Fibroblast of skin of scalp (primary cell): ENCODE results near the gene PADI1.

Source experiments
- DNase-seq: peaks from one replicate; pipeline ENCODE4 v3.0.0-alpha.2; 2013

PADI1 gene

DNA sequence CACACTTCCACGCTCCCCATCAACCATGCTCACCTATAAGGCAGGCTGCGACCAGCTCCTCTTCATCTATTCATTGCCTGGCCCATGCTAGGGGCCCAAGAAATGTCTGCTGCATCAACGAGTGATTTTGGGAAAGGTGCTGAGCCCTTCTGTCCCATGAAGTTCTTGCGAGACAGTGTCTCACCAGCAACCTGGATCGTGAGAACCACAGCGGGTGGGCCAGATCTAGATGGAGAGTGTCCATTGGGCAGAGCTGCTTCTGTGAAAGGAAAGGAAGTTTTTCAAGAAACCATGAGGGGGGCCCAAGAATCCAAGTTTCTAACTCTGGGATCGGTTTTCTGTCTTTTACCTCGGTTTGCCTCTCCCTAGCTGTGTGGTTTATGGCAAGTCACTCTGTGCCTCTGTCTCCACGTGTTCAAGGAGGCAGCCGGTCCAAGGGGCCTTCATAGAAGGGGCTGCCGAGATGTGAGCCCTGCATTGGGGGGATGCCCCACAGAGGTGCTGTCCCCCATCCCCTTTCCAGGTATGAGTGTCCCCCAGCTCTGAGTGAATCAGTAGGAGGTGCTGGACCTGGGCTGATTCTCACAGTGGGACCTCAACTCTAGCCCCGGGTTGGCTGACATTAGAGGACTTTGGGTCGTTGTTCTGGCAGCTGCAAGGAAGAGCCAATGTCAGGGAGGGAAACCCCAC lies 8.3 kb upstream of the PADI1 start:
- DNase-seq, result no peak

DNA sequence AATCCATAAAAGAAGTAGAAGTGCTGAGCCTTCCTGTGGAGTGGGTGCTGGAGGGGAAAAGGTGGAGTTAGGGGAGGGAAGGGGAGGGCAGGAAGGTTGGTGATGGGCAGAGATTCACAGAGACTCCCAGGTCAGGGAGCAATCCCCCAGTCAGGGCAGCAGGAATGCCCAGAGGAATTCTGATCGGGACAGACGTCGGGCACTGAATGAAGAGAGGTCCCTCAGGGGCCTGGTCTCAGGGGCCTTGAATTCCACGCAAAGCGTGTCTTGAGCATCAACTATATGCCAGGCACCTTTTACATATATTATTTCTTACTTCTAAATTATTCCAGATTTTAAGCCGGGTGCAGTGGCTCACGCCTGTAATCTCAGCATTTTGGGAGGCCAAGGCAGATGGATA lies 7.2 kb upstream of the PADI1 start:
- no peak for DNase-seq

DNA sequence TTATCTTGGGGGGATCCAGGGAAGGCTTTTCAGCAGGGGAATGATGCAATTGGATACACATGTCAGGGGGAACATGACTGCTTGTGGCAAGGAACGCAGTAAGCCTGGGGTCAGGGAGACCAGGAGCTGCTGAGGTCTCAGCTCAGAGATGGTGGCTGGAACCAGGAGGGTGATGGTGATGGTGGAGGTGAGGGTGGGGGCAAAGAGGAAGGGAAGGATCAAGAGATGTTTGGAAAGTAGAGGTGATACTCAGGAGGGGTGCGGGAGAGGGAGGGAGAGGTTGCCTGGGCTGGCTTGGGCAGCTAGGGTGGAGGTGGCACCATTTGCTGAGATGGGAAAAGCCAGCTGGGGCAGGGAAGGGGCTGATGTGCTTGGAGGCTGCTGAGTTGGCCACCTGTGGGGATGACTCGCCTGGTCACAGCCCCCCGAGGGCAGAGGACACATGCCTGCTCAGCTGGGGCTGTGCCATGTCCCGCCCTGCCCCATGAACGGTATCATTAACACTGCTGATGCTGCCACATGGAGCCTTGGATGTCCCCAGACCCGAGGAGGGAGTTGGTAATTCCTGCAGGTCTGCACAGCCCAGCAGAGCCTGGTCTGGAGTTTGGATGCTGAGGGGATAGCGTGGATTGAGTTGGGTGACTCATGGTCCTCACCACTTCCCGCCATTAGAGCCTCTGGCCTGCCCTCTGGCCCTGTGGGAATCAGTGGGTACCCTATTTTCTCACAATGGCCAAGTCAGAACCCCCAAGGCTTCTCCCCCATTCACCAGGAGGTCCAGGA lies 6.3 kb upstream of the PADI1 start:
- DNase-seq, result no peak

DNA sequence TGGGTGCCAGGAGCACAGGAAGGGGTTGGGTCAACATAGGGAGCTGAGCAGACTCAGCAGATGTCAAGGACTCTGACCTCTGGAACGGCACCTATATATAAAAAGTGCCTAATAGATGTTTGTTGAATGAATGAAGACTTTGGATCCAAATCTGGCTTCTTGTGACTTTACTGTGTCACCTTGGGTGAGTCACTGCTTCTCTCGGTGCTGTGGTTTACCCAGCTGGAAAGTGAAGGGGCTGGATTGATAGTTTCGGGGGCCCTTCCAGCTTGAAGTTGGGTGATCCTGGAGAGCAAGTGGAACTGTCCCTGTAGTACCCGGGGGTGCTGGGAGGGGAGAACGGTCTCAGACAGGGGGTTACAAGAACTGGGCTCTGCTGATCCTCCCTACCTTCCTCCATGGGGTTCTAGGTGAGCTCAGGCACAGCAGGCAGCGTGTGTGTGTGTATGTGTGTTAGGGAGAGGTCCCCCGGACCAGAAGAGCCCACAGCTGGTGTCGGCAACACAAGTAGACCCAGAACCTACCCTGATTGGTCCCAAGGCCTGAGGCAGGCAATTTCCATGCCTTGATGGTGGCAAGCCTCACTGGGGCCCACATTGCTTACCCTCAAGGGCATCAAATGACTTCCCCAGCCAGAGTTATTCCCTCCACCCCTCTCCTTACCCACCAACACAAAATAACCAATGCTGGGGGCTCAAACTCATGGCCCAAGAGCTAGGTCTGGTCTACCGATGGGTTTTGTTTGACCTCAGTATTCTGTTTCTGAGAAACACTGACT lies 5.5 kb upstream of the PADI1 start:
- no peak for DNase-seq

DNA sequence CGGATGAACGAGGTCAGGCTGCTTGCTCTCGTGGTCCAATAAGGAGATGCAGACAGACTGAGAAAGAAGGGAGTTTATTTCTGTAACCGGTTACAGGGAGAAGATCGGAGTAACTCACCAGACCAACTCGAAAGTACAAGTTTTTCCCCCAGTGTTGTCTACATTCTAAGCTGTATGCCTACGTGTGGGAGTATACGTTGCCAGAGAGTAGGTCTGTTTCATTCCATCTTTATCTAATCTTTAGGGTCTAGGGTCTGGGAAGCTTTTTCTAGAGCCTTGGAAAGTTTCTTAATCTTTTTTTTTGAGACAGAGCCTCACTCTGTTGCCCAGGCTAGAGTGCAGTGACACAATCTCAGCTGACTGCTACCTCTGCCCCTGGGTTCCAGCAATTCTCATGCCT lies 4.7 kb upstream of the PADI1 start:
- no peak for DNase-seq

DNA sequence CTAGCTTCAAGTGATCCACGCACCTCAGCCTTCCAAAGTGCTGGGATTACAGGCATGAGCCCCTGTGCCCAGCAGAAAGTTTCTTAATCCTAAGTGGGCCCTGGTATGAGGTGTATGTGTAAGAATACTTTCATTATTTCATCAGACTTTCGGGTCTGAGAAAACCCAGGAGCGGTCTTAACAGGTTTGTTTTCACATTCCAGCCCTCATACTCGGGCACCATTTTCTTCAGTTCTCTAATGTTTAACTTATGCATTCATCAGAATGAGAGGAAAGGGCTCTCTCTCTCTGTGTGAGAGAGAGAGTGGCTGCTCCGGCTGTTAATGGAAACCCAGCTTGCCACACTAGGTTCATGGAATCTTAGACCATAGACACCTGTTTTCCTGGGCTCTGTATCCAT lies 4.2 kb upstream of the PADI1 start:
- no peak for DNase-seq

DNA sequence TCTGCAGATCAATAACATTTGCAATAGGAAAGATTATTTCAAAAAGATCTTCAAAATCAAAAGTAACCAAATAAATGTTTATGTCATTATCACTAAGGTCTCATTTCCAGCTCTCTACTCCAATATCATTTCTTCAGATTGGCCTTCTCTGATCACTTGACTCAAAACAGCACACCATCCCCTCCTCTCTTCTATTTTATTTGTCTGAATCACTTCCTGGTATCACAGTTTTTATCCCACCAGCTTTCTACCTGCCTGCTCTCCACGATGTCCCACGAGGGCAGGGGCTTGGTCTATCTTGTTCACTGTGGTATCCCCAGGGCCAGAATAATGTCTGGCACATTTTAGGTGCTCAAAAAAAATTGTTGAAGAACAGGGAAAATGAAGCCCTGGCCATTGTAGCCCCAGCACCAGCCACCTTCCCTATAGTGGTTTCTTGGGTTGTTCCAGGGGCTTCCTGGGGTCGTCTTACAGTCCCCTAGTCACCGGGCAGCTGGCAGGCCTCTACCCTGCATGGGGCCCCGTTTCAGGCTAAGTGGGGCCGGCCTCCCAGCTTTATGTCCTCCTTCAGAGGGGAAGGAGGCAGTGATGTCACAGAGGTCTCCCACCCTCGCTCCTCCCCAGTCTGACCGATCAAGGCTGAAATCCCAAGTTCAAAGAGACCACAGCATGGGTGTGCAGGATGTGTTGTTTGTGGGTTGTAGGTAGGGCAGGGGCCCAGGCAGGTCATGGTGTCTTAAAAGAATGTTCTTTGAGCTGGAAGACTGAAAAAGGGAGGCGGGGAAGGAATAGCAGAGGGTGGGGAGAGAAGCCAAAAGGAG lies 3.5 kb upstream of the PADI1 start:
- no peak for DNase-seq

DNA sequence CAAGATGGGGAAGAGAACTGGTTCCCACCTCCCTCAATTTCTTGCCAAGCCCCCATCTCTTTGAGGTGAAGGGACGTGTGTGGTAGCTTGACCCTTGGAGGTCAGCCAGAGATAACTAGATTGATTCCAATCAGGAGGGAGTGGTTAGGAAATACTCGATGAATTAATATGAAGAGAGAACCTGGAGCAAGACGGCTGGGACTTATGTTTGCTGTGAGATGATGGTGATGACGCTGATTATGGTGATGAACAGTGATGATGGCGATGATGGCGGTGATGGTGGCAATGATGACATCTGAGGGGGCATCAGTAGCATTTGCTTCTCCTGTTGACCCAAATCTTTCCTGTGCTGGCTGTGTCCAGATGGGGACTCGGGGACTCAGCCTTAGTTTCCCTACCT lies 724 bp downstream of the PADI1 start:
- DNase-seq, result no peak

DNA sequence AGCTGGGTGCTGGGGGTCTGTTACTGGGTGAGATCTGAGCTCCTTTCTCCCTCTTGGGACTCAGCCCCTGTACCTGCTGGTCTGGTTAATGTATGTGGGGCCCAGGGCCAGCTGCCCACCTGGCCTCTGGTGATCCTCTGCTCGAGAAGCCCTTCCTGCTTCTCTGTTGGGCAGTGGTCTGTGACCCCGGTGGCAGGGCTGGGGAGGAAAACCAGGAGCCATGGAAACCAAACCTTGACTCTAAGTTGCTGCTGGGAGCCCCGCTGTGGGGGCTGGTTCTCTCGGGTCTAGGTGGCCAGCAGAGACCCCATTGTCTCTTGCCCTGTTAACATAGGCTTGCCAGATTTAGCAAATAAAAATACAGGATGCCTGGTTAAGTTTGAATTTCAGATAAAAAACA lies 1.3 kb downstream of the PADI1 start:
- DNase-seq, result no peak

DNA sequence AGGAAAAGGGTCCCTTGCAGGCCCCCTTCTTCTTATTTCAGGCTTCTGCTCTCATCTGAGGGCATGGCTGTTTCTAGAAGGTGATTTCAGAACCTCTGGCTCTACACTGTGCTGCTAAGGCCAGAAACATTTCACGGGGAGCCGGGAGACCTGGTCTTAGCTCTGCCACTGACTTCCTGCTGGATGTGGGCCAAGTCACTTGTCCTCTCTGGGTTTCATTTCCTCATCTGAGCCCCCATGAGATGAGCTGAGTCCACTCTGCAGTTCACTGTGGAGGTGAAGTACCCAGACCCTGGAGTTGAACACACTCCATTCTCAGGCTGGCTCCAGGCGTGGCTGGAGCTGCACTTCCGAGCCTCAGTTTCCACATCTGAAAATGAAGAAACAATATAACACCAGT lies 2.1 kb downstream of the PADI1 start:
- DNase-seq, result no peak

DNA sequence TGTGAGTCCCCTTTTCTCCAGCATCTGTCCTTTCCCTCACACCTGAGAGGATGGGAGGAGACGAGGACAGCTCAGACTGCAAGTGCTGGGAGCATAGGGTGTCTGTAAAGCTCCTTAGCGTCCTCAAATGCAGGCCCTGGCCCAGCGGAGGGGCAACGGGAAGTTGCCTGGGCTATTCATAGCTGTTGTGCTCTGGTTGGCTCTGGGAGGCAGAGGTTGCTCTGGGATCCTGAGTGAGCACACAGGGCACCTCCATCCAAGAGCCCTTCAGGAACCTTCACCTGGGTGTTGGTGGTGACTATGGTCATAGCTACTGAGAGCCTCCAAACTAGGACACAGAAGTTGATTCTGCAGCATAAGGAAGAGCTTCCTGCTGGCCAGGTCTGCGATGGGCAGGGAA lies 2.6 kb downstream of the PADI1 start:
- DNase-seq, result no peak

DNA sequence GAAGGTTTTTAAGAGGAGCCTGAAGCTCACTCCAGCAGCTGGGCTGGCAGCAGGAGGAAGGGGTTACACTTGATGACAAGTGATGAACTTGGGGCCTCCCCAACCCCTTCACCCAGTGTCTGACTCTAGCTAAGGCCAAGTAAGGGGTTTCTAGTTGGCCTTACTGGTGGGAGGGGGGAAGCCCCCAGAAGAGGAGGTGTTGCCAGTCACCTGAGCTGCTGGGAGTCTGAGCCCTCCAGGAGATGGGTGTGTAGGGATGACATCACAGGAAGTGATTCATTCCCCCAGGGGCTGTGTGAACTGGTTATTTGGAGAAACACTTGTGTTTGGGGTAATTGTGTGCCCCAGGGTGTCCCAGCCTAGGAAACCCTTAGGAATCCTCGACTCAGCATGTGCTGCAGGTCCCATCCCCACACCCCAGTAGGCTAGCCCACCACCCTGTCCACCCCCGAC lies 3.1 kb downstream of the PADI1 start:
- peak; percentile 80 for DNase-seq

DNA sequence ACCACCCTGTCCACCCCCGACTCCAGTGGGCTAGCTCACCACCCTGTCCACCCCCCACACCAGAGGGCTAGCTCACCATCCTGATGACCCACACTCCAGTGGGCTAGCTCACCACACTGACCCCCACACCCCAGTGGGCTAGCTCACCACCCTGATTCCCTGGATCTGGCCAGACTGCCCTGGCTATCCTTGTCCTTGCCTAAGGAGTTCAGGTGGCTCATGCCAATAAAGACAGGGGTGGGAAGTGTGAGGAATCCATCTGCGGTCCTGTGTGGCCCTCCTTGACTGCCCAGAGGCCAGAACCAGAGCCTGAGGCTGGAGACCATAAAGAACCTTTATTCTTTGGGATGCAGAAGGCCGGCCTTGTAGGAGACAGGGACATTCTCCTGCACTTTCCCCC lies 3.6 kb downstream of the PADI1 start:
- no peak for DNase-seq

DNA sequence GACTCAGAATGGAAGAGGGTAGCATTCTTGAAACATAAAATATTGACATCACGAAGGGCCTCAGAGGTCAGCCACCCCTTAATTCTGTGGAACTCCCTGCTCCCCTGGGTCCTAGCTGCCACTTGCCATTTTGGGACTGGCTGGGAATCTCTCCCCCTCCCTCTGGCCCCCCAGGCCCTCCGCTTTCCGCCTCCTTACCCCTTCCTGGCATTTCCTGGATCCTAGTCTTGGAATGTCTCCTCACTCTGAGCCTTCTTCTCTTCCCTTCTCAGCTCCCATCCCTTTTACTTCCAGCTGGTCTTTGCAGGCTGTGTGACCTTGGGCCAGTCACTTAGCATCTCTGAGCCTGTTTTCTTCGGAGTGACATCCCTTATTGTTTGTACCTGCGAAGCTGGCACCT lies 4.5 kb downstream of the PADI1 start:
- peak; percentile 45 for DNase-seq

DNA sequence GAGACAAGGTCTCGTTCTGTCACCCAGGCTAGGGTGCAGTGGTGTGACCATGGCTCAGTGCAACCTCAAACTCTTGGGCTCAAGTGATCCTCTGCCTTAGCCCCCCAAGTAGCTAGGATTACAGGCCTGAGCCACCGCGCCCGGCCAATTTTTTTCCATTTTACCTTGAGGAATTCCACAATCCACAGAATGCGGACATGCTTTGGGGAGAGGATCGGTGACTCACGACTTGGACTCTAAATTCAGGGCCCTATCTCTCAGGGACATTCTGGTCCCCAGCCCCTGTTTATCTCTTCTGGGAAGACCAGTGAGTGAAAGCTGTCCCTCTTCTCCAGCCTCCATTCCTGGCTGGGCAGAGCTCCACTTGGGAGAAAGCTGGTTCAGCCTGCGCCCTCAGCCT lies 5.2 kb downstream of the PADI1 start:
- no peak for DNase-seq

DNA sequence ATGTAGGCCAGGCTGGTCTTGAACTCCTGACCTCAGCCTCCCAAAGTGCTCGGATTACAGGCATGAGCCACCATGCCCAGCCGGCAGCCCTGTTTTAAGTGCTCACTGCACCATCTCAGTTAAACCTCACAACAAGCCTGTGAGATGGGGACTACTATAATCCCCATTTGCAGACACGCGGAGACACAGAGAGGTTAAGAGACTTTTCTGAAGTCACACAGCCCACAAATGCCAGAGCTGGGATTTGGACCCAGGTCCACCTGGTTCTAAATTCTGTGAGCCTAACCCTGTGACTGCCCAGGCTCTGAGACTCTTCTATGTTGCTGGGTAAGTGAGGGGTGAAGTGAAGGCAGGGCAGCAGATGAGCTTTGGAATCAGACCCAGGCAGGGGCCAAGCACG lies 6.4 kb downstream of the PADI1 start:
- DNase-seq, result no peak

DNA sequence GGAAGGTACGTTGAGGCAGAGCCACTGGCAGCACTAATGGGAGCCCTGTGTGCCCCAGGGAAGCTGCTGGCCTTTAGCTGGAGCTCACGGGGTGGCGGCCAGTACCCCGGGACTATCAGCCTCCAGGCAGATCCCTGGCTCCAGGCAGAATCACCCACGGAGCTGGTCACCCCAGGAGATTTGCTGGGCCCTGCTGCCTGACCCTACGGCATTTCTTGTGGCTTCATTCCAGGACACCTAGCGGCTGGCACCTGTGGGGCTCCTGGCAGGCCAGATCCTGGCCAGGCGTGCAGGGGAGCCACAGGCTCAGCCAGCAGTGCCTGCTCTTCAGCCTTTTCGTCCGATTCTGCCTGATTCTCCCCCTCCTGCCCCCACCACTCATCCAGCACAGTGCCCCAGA lies 7.1 kb downstream of the PADI1 start:
- no peak for DNase-seq

DNA sequence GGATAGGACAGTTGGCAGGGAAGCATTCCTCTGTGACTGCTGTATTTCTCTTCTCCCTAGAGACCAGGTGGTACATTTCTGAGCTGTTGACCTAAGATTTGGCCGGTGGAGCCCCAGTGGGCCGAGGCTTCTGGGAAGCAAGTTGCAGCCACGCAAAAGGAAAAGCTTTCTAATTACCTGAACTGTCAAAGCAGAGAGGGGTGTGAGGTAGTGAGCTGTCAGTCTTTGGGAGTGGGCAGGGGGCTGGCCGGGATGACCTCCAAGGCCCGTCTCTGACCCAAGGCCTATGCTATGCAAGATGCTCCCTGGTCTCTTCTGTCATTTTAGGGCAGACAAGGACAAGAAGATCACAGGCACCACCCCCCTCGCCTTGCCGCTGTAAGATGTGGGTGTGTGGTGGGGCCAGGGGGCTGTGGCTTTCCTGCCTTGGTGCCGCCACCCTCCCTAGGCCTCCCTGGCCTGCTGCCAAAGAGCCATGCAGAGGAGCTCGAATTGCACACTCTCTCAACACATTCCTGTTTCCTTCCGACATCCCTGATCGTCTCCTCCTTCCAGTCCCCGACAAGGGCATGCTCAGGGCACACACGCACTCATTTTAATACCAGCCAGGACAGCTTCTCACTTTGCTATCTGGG lies 7.7 kb downstream of the PADI1 start:
- peak; percentile 96 for DNase-seq

DNA sequence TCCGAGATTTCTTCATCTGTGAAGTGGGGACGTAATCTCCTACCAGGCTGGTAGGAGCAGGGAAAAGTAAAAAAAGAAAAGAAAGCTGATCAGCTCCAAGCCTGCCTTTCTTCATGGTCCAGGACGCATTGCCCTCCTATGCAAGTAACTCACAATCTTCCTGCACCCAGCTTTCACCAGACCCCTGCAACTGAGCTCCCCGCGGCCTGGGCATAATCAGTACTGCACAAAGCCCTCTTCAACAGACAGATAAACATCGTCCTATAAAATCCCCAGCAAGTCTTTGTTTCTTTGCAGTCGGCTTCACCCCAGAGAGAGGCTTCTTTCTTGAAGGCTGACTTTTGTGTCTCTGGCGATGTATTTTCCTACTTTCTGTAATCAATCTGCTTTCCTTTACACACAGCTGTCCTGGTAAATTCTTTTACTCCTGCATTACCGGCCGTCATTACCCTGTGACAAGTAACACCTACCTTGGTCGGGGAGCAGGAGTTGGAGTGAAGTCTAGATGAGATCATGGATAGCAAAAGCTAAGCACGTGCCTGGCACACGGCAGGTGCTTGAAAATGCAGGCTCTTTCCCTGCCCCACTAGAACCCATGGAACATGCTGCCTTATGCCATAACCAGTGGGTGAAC lies 8.3 kb downstream of the PADI1 start:
- DNase-seq, result no peak

DNA sequence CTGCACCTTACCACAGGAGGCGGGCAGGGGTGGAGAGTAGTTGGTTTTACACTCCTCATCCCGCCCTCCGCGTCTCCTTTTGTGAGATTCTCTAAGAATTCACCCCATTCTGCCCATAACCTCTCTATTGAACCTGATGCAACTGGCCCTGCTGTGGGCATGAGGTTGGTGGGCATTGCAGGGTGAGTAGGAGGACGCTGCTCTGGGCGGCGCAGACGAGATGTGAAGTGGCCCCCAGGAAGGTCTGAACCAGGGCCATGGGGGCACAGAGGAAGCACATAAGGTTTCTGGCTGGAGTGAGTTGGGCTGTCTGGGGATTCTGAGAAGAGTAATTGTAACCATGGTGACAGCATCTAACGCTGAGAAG lies 8.8 kb downstream of the PADI1 start:
- peak; percentile 23 for DNase-seq

DNA sequence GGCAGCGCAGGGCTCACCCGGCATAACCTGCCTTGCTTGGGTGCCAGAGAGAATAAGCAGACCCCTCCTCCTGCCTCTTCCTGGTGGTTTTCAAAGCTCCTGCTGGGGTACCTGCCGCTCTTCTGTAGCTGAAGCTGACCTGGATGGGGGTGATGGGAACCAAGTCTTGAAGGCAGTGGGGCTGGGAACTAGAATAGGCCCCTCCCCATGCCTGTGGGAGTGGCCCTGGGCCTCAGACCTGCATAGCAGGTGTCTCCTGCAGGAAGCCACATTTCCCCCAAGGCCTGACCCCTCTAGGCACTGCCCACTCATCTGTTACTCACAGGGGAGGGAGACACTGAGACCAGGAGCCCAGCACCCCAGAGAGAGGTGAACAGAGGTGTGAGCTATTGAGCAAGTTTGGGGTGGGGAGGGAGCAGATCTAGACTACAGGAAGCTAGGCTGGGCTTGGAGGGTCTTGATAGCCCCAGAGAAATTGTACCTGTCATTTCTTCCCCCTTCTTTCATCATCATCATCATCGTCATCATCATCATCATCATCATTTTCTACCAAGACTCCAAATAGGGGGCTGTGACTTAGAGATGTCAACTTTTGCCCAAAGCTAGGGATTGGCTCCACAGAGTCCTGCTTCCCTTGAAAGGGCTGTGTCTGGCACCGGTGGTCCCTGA lies 10.1 kb downstream of the PADI1 start:
- no peak for DNase-seq
